Right lobe of liver (tissue), 4 donors: Measurements from ENCODE around the gene NPRL2.
A peak's percentile ranks its signal among the peaks of the same experiment; 100 is the strongest.

Experiments used
- CTCF ChIP-seq, 4 donors: fragments of 200-600 bp in 3 of 4; fragments of 450-650 bp in 1 of 4; IDR thresholded peaks; one replicate each; pipeline versions ENCODE4 v1.5.1 to v1.8.0; 2016 to 2022; ENCODE audit warnings: antibody characterized with exemption in 4 of 4, mild to moderate bottlenecking in 2 of 4
- POLR2A ChIP-seq: fragments of 450-650 bp; IDR thresholded peaks from one replicate; pipeline ENCODE4 v1.6.1; 2017; ENCODE audit warnings: antibody characterized with exemption, mild to moderate bottlenecking
- donor health status: DM: no; HTN: no; CAD: no.
- donor health status: DM: no; HTN: no; CAD: no.
- donor health status: DM: no; HTN: yes; CAD: no.

GRCh38 chr3:50303013-50303815, 47.4 kb downstream of the NPRL2 start, which contains the start of gene HYAL1:
- peak; percentile 28 to 42 (median 34) for TF ChIP-seq CTCF (IDR thresholded peaks at IDR 0.05)
- TF ChIP-seq POLR2A: peak; percentile 75
